CD8-positive, alpha-beta memory T cell (primary cell): Measurements from ENCODE around the gene CECR2. TPM values are rescaled to one million over a fixed set of nuclear protein-coding genes. Genes with fewer than 3 reads are reported as not detected.

ENCODE experiments used
- CTCF ChIA-PET: fragments of 350-600 bp; sonication (Branson Sonifier 250); formaldehyde crosslinking; loops from one replicate; lab custom pipeline; 2021; ENCODE audit warnings: antibody characterized with exemption; lab: Charles Lee
- POLR2A ChIA-PET: fragments of 350-600 bp; sonication (Branson Sonifier 250); formaldehyde crosslinking; loops from one replicate; lab custom pipeline; 2021; ENCODE audit warnings: antibody characterized with exemption; lab: Charles Lee
- DNase-seq, 5 donors: peaks; one replicate each; pipeline versions ENCODE4 v3.0.0 to v3.0.0-alpha.2; 2020 to 2022; ENCODE audit warnings: mixed read lengths in 1 of 5
- H3K27ac ChIP-seq: one replicate; pipeline ENCODE4 v1.7.0; 2013; ENCODE audit warnings: low read depth, mild to moderate bottlenecking, low read length, moderate library complexity
- H3K27me3 ChIP-seq: 2 replicates; pipeline ENCODE4 v1.7.0; 2013; ENCODE audit warnings: low read length, mild to moderate bottlenecking; ENCODE audit not compliant: insufficient read depth, poor library complexity, severe bottlenecking
- H3K36me3 ChIP-seq: 2 replicates; pipeline ENCODE4 v1.7.0; 2013; ENCODE audit warnings: mild to moderate bottlenecking, low read length, moderate library complexity; ENCODE audit not compliant: insufficient read depth
- H3K4me1 ChIP-seq: 2 replicates; pipeline ENCODE4 v1.7.0; 2013; ENCODE audit warnings: mild to moderate bottlenecking, low read length, moderate library complexity; ENCODE audit not compliant: insufficient read depth
- H3K4me3 ChIP-seq: 2 replicates; pipeline ENCODE4 v1.7.0; 2013; ENCODE audit warnings: mild to moderate bottlenecking, low read length
- H3K9me3 ChIP-seq: 2 replicates; pipeline ENCODE4 v1.7.0; 2013; ENCODE audit warnings: mild to moderate bottlenecking, low read length
- H3K27ac Mint-ChIP-seq, 8 donors: one replicate each; pipeline ENCODE4 v1.8.0; 2020 to 2021; ENCODE audit warnings: mixed read lengths in 8 of 8, mild to moderate bottlenecking in 6 of 8, inconsistent platforms in 3 of 8, moderate library complexity in 3 of 8
- H3K27me3 Mint-ChIP-seq, 2 donors: one replicate each; pipeline ENCODE4 v1.8.0; 2020 to 2021; ENCODE audit warnings: mixed read lengths in 2 of 2, mild to moderate bottlenecking in 1 of 2, moderate library complexity in 1 of 2
- H3K36me3 Mint-ChIP-seq, 3 donors: one replicate each; pipeline ENCODE4 v1.8.0; 2020 to 2021; ENCODE audit warnings: mixed read lengths in 3 of 3, inconsistent platforms in 1 of 3, mild to moderate bottlenecking in 1 of 3
- H3K4me1 Mint-ChIP-seq, 3 donors: one replicate each; pipeline ENCODE4 v1.8.0; 2020 to 2021; ENCODE audit warnings: mixed read lengths in 3 of 3, inconsistent platforms in 1 of 3, mild to moderate bottlenecking in 1 of 3
- H3K4me3 Mint-ChIP-seq, 7 donors: one replicate each; pipeline ENCODE4 v1.8.0; 2020 to 2021; ENCODE audit warnings: mixed read lengths in 7 of 7, mild to moderate bottlenecking in 6 of 7, moderate library complexity in 4 of 7, inconsistent platforms in 2 of 7
- H3K9me3 Mint-ChIP-seq, 5 donors: one replicate each; pipeline ENCODE4 v1.8.0; 2020 to 2022; ENCODE audit warnings: mixed read lengths in 5 of 5, mild to moderate bottlenecking in 3 of 5, moderate library complexity in 2 of 5, inconsistent platforms in 1 of 5
- polyA plus RNA-seq: library from polyadenylated mRNA; unstranded; fragments of 300-500 nt; fragmentation: Illumina TruSeq; gene quantifications from one replicate; pipeline ENCODE4 v1.2.3, GENCODE V29; 2021
- total RNA-seq, 2 experiments: library from RNA; stranded (reverse); gene quantifications; one replicate each; pipeline ENCODE4 v1.2.3, GENCODE V29; 2021

The CECR2 gene
- total and polyA plus RNA-seq, 3 experiments from 2014 or later = not detected

GRCh38 chr22:17575151-17575550 lies 205.9 kb downstream of the CECR2 start:
- no peaks in the 10 kb centered on the region for H3K4me1 ChIP-seq
- H3K9me3 ChIP-seq = no peaks in the 10 kb centered on the region
- H3K27ac ChIP-seq = no peak overlapping the region
- no peaks in the 10 kb centered on the region for H3K9me3 Mint-ChIP-seq
- H3K36me3 Mint-ChIP-seq = no peaks in the 10 kb centered on the region
- H3K27me3 Mint-ChIP-seq = peaks cover 18% of the 10 kb centered on the region in 2 donors
- H3K36me3 ChIP-seq = no peaks in the 10 kb centered on the region
- ChIA-PET POLR2A (no interaction called here), CTCF (no interaction called here)
- H3K4me3 ChIP-seq = no peak overlapping the region
- DNase-seq = no peak
- H3K4me1 Mint-ChIP-seq = no peaks in the 10 kb centered on the region
- H3K4me3 Mint-ChIP-seq = no peak overlapping the region
- H3K27me3 ChIP-seq = no peaks in the 10 kb centered on the region
- no peak overlapping the region for H3K27ac Mint-ChIP-seq

GRCh38 chr22:17575681-17576080 lies 206.4 kb downstream of the CECR2 start:
- Mint-ChIP-seq H3K27ac (no peak overlapping the region), H3K9me3 (no peaks in the 10 kb centered on the region), H3K27me3 (peaks cover 14 to 16% of the 10 kb centered on the region in 2 donors), H3K36me3 (no peaks in the 10 kb centered on the region), H3K4me1 (no peaks in the 10 kb centered on the region), H3K4me3 (no peak overlapping the region)
- Histone ChIP-seq H3K4me3 (no peak overlapping the region), H3K9me3 (no peaks in the 10 kb centered on the region), H3K4me1 (no peaks in the 10 kb centered on the region), H3K27me3 (no peaks in the 10 kb centered on the region), H3K36me3 (no peaks in the 10 kb centered on the region), H3K27ac (no peak overlapping the region)
- ChIA-PET CTCF (no interaction called here), POLR2A (no interaction called here)
- no peak for DNase-seq

GRCh38 chr22:17576470-17576869 lies 207.2 kb downstream of the CECR2 start:
- no peak overlapping the region for H3K4me3 Mint-ChIP-seq
- DNase-seq = no peak
- H3K4me1 Mint-ChIP-seq = no peaks in the 10 kb centered on the region

GRCh38 chr22:17578136-17578754 lies 209.0 kb downstream of the CECR2 start:
- Histone ChIP-seq H3K9me3 (no peaks in the 10 kb centered on the region), H3K4me3 (no peak overlapping the region), H3K27me3 (no peaks in the 10 kb centered on the region), H3K27ac (no peak overlapping the region), H3K36me3 (no peaks in the 10 kb centered on the region), H3K4me1 (no peaks in the 10 kb centered on the region)
- no peak for DNase-seq
- POLR2A ChIA-PET = no interaction called here
- Mint-ChIP-seq H3K4me3 (no peak overlapping the region), H3K9me3 (no peaks in the 10 kb centered on the region), H3K36me3 (no peaks in the 10 kb centered on the region), H3K27ac (no peak overlapping the region), H3K27me3 (peaks cover 8 to 13% of the 10 kb centered on the region in 2 donors), H3K4me1 (no peaks in the 10 kb centered on the region)
- CTCF ChIA-PET = no interaction called here

More at GRCh38 chr22:17576470-17576869, 207.2 kb downstream of the CECR2 start:
- Histone ChIP-seq H3K4me3 (no peak overlapping the region), H3K4me1 (no peaks in the 10 kb centered on the region), H3K9me3 (no peaks in the 10 kb centered on the region), H3K36me3 (no peaks in the 10 kb centered on the region), H3K27ac (no peak overlapping the region), H3K27me3 (no peaks in the 10 kb centered on the region)
- Mint-ChIP-seq H3K27ac (no peak overlapping the region), H3K36me3 (no peaks in the 10 kb centered on the region), H3K27me3 (peaks cover 8 to 13% of the 10 kb centered on the region in 2 donors), H3K9me3 (no peaks in the 10 kb centered on the region)
- ChIA-PET POLR2A (no interaction called here), CTCF (no interaction called here)

- Mint-ChIP-seq H3K4me1 (no peaks in the 10 kb centered on the region), H3K27me3 (peaks cover 0 to 8% of the 10 kb centered on the region in 2 donors), H3K27ac (no peak overlapping the region), H3K4me3 (no peak overlapping the region), H3K36me3 (no peaks in the 10 kb centered on the region), H3K9me3 (no peaks in the 10 kb centered on the region)
- CTCF ChIA-PET = no interaction called here
- Histone ChIP-seq H3K27ac (no peak overlapping the region), H3K36me3 (no peaks in the 10 kb centered on the region), H3K9me3 (no peaks in the 10 kb centered on the region), H3K4me3 (no peak overlapping the region), H3K4me1 (no peaks in the 10 kb centered on the region), H3K27me3 (no peaks in the 10 kb centered on the region)
- DNase-seq = no peak
- POLR2A ChIA-PET = no interaction called here
These were observed 210.3 kb downstream of the CECR2 start for GRCh38 chr22:17579535-17579981.

GRCh38 chr22:17580441-17581031 lies 211.3 kb downstream of the CECR2 start:
- Mint-ChIP-seq H3K9me3 (no peaks in the 10 kb centered on the region), H3K27ac (no peak overlapping the region), H3K4me3 (no peak overlapping the region), H3K36me3 (no peaks in the 10 kb centered on the region), H3K4me1 (no peaks in the 10 kb centered on the region), H3K27me3 (peaks cover 0 to 8% of the 10 kb centered on the region in 2 donors)
- no peak overlapping the region for H3K4me3 ChIP-seq
- POLR2A ChIA-PET = no interaction called here
- no peak overlapping the region for H3K27ac ChIP-seq
- CTCF ChIA-PET = no interaction called here
- no peaks in the 10 kb centered on the region for H3K4me1 ChIP-seq
- DNase-seq = no peak
- H3K9me3 ChIP-seq = no peaks in the 10 kb centered on the region
- H3K27me3 ChIP-seq = no peaks in the 10 kb centered on the region
- H3K36me3 ChIP-seq = no peaks in the 10 kb centered on the region

- Histone ChIP-seq H3K4me1 (no peaks in the 10 kb centered on the region), H3K27ac (no peak overlapping the region), H3K36me3 (no peaks in the 10 kb centered on the region), H3K27me3 (no peaks in the 10 kb centered on the region), H3K9me3 (no peaks in the 10 kb centered on the region), H3K4me3 (no peak overlapping the region)
- peaks cover 0 to 8% of the 10 kb centered on the region in 2 donors for H3K27me3 Mint-ChIP-seq
- ChIA-PET CTCF (no interaction called here), POLR2A (no interaction called here)
- no peak overlapping the region for H3K4me3 Mint-ChIP-seq
- no peaks in the 10 kb centered on the region for H3K36me3 Mint-ChIP-seq
- no peaks in the 10 kb centered on the region for H3K4me1 Mint-ChIP-seq
- H3K27ac Mint-ChIP-seq = no peak overlapping the region
- no peak for DNase-seq
- H3K9me3 Mint-ChIP-seq = no peaks in the 10 kb centered on the region
These were observed 211.8 kb downstream of the CECR2 start for GRCh38 chr22:17581056-17581455.

- Histone ChIP-seq H3K9me3 (no peaks in the 10 kb centered on the region), H3K27me3 (no peaks in the 10 kb centered on the region), H3K4me3 (no peak overlapping the region), H3K36me3 (no peaks in the 10 kb centered on the region), H3K27ac (no peak overlapping the region), H3K4me1 (no peaks in the 10 kb centered on the region)
- Mint-ChIP-seq H3K27ac (no peak overlapping the region), H3K9me3 (no peaks in the 10 kb centered on the region), H3K4me3 (no peak overlapping the region), H3K36me3 (no peaks in the 10 kb centered on the region), H3K27me3 (peaks cover 0 to 8% of the 10 kb centered on the region in 2 donors), H3K4me1 (no peaks in the 10 kb centered on the region)
- ChIA-PET CTCF (no interaction called here), POLR2A (no interaction called here)
- DNase-seq = no peak
These were observed 212.4 kb downstream of the CECR2 start for GRCh38 chr22:17581631-17582030.
